ENCODE measurements around the gene MIA. TPM values are rescaled to one million over a fixed set of nuclear protein-coding genes. Genes with fewer than 3 reads are reported as not detected.
"Not testable (repeated sequence)": the region's sequence is repeated elsewhere in the genome, so short reads cannot be mapped to it uniquely, and the experiment has no call there.

Gene MIA
- total RNA-seq, 1 donor from 2014 or later = 0.20 TPM

DNA sequence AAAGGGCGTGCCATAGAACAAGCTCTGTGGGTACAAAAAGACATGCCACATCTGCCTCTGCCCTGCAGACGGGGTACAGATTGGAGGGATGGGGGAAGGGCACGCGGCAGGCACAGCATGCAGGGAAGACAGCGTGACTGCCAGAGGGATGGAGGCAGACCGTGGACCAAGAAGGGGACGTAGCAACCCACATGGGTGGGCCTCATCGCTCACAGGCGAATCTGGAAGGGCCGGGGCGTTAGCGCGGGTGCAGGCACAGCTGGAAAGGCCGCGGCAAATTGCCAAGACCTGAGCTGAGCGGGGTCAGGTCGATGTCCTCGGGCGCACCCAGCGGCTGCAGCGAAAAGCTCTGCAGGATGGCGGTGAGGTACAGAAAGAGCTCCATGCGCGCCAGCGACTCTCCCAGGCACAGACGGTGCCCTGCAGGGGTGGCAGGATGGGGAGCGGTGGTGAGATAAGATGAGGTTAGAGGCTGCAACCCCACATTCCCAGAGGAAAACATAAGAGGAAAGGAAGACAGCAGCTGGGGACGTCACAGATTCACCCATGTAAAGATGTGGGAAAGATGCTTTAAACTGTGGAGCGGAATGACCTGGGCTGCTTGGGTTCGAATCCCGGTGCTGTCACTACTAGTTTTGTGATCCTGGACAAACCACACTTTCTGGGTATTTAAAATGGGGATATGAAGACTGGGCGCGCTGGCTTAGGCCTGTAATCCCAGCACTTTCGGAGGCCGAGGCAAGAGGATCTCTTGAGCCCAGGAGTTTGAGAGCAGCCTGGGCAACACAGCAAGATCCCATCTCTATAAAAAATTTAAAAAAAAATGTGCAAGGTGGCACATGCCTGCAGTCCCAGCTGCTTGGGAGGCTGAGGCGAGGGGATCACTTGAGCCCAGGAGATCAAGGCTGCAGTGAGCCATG, 43.4 kb downstream of the MIA start:
- not testable (repeated sequence) for DNase-seq (ENCODE audit: low read depth, low spot score)

DNA sequence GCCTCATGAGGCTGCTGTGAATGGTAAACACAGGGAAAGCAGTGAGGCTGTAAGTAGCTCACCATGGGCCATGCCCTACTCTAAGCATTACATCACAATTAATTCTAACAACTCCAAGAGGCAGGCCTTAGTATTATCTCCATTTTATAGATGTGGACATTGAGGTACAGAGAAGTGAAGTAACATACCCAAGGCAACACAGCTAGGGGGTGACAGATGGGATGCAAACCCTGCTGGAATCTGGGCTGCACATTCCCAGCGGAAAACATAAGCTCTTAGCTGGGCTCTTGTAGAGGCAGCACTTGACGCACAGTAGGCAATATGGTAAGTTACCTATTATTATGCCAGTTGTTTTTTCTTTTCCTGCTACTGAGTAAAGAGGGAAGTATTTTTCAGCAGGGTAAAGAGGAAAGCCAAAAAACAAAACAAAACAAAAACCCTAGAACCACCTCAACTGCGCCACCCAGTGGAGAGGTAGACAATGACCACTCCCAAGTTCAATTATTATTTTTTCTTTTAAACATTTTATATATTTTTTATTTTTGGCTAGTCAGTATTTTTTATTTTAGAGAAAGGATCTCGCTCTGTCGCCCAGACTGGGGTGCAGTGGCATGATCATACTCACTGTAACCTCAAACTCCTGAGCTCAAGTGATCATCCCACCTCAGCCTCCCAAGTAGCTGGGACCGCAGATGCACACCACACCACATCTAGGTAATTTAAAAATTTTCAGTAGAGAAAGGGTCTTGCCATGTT, 44.3 kb downstream of the MIA start:
- not testable (repeated sequence) for DNase-seq (ENCODE audit: low read depth, low spot score)

DNA sequence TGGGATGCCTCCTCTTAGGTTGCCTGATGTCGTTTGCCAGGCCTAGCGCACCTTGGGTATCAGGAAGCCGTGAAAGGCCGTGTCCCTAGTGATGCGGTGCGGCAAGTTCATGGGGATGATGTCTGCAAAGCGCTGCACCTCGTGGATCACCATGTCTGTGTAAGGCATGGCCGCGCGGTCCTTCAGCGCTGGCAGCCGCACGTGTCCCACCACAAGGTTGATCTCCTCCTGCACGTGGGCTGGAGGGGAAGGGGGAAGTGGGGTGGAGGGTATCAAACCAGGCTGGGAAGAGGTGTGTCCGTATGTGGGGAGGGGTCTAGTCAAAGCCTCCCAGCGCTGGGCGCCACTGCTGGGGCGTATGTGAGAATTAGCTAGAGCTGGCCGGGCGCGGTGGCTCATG, 46.8 kb downstream of the MIA start:
- no peak for DNase-seq (ENCODE audit: low read depth, low spot score)

DNA sequence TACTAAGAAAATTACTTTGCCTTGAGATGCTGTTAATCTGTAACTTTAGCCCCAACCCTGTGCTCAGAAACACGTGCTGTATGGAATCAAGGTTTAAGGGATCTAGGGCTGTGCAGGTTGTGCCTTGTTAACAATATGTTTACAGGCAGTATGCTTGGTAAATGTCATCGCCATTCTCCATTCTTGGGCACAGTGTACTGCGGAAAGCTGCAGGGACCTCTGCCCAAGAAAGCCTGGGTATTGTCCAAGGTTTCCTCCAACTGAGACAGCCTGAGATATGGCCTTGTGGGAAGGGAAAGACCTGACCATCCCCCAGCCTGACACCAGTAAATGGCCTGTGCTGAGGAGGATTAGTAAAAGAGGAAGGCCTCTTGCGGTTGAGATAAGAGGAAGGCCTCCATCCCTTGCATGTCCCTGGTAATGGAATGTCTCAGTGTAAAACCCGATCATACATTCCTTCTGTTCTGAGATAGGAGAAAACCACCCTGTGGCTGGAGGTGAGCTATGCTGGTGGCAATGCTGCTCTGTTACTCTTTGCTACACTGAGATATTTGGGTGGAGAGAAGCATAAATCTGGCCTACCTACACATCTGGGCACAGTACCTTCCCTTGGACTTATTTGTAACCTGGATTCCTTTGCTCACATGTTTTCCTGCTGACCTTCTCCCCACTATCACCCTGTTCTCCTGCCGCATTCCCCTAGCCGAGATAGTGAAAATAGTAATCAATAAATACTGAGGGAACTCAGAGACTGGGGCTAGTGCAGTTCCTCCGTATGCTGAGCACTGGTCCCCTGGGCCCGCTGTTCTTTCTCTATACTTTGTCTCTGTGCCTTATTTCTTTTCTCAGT, 47.6 kb downstream of the MIA start:
- DNase-seq (ENCODE audit: low read depth, low spot score) = not testable (repeated sequence)

DNA sequence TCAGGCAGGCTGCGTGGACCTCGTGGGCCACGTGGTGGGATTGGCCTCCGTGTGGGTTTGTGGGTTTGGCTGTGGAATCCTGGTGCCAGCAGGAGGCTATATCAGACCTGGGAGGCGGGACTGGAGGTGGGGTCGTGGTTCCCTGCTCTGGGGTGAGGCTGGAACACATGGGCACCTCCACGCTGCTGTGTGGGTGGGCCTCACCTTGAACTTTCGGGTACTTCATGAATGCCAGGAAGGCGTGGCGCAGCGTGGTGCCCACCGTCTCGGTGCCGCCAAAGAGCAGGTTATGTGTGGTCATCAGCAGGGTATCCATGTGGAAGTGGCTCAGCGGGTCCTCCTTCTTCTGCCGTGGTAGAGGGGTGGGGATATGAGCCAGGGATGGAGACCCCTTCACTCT, 49.6 kb downstream of the MIA start:
- not testable (repeated sequence) for DNase-seq (ENCODE audit: low read depth, low spot score)

DNA sequence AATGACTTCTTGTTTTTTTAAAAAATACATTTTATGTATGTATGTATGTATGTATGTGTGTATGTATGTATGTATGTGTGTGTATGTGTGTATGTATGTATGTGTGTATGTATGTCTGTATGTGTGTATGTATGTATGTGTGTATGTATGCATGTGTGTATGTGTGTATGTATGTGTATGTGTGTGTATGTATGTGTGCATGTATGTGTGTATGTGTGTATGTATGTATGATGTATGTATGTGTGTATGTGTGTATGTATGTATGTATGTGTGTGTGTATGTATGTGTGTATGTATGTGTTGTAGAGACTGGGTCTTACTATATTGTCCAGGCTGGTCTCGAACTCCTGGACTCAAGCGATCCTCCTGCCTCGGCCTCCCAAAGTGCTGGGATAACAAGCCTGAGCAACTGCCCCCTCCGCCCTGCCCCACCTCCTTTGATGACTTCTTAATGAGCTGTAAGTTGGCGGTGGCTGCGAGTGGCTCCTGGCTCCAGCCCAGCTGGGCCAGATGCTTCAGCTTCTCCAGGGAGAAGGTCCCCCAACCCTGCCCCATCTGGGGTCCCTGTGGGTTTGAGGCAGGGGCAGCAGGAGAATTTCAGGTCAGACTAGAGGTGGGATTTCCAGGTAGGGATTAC, 50.3 kb downstream of the MIA start:
- not testable (repeated sequence) for DNase-seq (ENCODE audit: low read depth, low spot score)

DNA sequence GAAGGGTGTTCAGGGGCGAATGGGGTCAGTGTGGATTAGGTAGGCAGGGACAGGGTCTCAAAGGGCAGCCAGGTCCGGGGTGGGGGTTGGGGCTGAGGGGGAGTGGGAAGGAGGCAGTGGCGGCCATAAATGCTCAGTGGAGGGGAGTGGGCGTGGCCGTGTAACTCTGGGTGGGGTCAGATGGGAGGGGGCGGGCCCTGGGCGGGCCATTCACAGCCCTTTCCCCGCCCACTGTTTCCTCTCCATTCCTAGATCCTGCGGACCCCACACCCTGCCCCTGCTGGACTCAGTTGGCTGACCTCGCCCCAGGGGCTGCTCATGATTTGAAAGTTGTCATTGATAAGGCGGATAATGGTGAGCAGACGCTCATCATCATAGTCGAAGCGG, 51.0 kb downstream of the MIA start:
- not testable (repeated sequence) for DNase-seq (ENCODE audit: low read depth, low spot score)

DNA sequence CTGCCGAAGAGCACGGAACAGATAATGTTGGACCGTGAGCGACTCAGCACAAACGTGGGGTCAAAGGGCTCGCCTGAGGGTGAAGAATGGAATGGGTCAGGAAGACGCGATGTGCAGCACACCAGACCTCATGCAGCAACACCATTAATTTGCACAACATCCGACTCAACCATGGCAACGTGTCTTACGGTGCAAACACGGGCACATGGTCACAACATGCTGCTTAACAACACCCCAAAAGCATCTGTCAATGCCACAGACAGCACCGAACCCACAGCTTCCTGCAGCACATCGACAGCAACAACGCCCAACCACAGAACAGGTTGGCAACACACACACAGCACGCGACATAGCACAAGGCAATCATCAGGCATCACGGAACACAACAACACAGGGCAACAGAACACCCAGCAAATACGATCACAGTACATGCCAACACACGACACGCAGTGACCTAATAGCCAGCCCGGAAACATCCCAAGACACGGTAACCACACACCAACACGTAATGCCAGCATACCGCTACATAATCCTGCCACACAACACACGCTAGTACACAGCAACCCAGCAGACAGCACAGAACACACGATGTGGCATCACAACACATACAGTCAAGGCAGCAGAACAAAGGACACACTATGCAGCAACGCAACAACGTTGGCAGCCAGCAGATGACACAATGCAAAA, 51.5 kb downstream of the MIA start:
- not testable (repeated sequence) for DNase-seq (ENCODE audit: low read depth, low spot score)

Other genes with a start within 250 kb of the MIA start
- 29.5 and 33.5 TPM in 2 replicates for gene SHKBP1, start 198.6 kb upstream of the MIA start, total RNA-seq
- gene LTBP4, start 174.2 kb upstream of the MIA start, total RNA-seq = 6.1 and 14.4 TPM in 2 replicates
- 19.4 and 23.8 TPM in 2 replicates for gene NUMBL, start 84.9 kb upstream of the MIA start, total RNA-seq
- gene COQ8B, start 58.6 kb upstream of the MIA start, total RNA-seq = 16.5 and 25.7 TPM in 2 replicates
- gene ITPKC, start 58.4 kb upstream of the MIA start, total RNA-seq = 19.8 and 25.8 TPM in 2 replicates
- 0.49 and 0.59 TPM in 2 replicates for gene ACTMAP, start 25.0 kb upstream of the MIA start, total RNA-seq
- gene SNRPA, start 24.3 kb upstream of the MIA start, total RNA-seq = 54.3 and 55.1 TPM in 2 replicates
- 6.7 and 10.6 TPM in 2 replicates for gene RAB4B, start 2.7 kb downstream of the MIA start, total RNA-seq
- gene EGLN2, start 23.7 kb downstream of the MIA start, total RNA-seq = 117 and 150 TPM in 2 replicates
- not detected in 2 replicates for gene CYP2A6, start 74.9 kb downstream of the MIA start, total RNA-seq
- gene CYP2A7, start 106.7 kb downstream of the MIA start, total RNA-seq = not detected in 2 replicates
- gene CYP2B6, start 215.8 kb downstream of the MIA start, total RNA-seq = not detected in 2 replicates